H9 (cell line): ENCODE measurements around the gene ANKUB1. TPM values are rescaled to one million over a fixed set of nuclear protein-coding genes. Genes with fewer than 3 reads are reported as not detected.
"Not testable (repeated sequence)": the region's sequence is repeated elsewhere in the genome, so short reads cannot be mapped to it uniquely, and the experiment has no call there.

Experiments used
- DNase-seq: peaks from one replicate; pipeline ENCODE4 v3.0.0-alpha.2; 2017
- H2AFZ ChIP-seq: one replicate; pipeline ENCODE4 v1.6.1; 2013; ENCODE audit warnings: mild to moderate bottlenecking, low read length, control low read depth, moderate library complexity
- H2AK5ac ChIP-seq: 2 replicates; pipeline ENCODE4 v1.6.1; 2013; ENCODE audit warnings: low read length, control low read depth, mixed read lengths; ENCODE audit not compliant: insufficient read length
- H2BK120ac ChIP-seq: one replicate; pipeline ENCODE4 v1.6.1; 2013; ENCODE audit warnings: low read depth, mild to moderate bottlenecking, low read length, control low read depth, inconsistent platforms; ENCODE audit not compliant: poor library complexity, severe bottlenecking
- H2BK12ac ChIP-seq: 2 replicates; pipeline ENCODE4 v1.6.1; 2013; ENCODE audit warnings: low read length, control low read depth, mixed read lengths, low read depth; ENCODE audit not compliant: insufficient read length
- H2BK15ac ChIP-seq: 2 replicates; pipeline ENCODE4 v1.6.1; 2013; ENCODE audit warnings: low read depth, low read length, control low read depth
- H2BK20ac ChIP-seq: one replicate; pipeline ENCODE4 v1.6.1; 2013; ENCODE audit warnings: low read depth, mild to moderate bottlenecking, low read length, control low read depth, inconsistent platforms; ENCODE audit not compliant: poor library complexity, severe bottlenecking
- H2BK5ac ChIP-seq: 2 replicates; pipeline ENCODE4 v1.6.1; 2013; ENCODE audit warnings: low read length, control low read depth, mixed read lengths; ENCODE audit not compliant: insufficient read length
- H3K14ac ChIP-seq: 2 replicates; pipeline ENCODE4 v1.6.1; 2013; ENCODE audit warnings: low read length, control low read depth; ENCODE audit not compliant: insufficient read depth
- H3K18ac ChIP-seq: 2 replicates; pipeline ENCODE4 v1.6.1; 2013; ENCODE audit warnings: low read depth, mild to moderate bottlenecking, mixed read lengths, low read length, control low read depth; ENCODE audit not compliant: insufficient read length
- H3K23ac ChIP-seq: 2 replicates; pipeline ENCODE4 v1.6.1; 2013; ENCODE audit warnings: low read length, control low read depth, mixed read lengths, low read depth; ENCODE audit not compliant: insufficient read length
- H3K23me2 ChIP-seq: 2 replicates; pipeline ENCODE4 v1.6.1; 2013; ENCODE audit warnings: low read depth, mild to moderate bottlenecking, mixed read lengths, low read length, control low read depth; ENCODE audit not compliant: insufficient read length, poor library complexity, severe bottlenecking
- H3K27ac ChIP-seq: 2 replicates; pipeline ENCODE4 v1.5.1; 2013; ENCODE audit warnings: low read length, control low read depth, mixed read lengths, low read depth; ENCODE audit not compliant: insufficient read length
- H3K27me3 ChIP-seq: 2 replicates; pipeline ENCODE4 v1.6.1; 2013; ENCODE audit warnings: low read length, control low read depth, inconsistent platforms; ENCODE audit not compliant: insufficient read depth
- H3K4ac ChIP-seq: 2 replicates; pipeline ENCODE4 v1.6.1; 2013; ENCODE audit warnings: low read depth, mild to moderate bottlenecking, control low read depth, inconsistent platforms, low read length, moderate library complexity
- H3K4me1 ChIP-seq: 2 replicates; pipeline ENCODE4 v1.6.1; 2013; ENCODE audit warnings: low read length, control low read depth, inconsistent platforms; ENCODE audit not compliant: insufficient read depth
- H3K4me2 ChIP-seq: 2 replicates; pipeline ENCODE4 v1.6.1; 2013; ENCODE audit warnings: low read length, control low read depth, mixed read lengths; ENCODE audit not compliant: insufficient read length, insufficient read depth
- H3K56ac ChIP-seq: 2 replicates; pipeline ENCODE4 v1.6.1; 2013; ENCODE audit warnings: low read depth, mild to moderate bottlenecking, mixed read lengths, low read length, control low read depth; ENCODE audit not compliant: insufficient read length
- H3K79me1 ChIP-seq: 2 replicates; pipeline ENCODE4 v1.6.1; 2013; ENCODE audit warnings: low read depth, mild to moderate bottlenecking, moderate library complexity, low read length, control low read depth, inconsistent platforms; ENCODE audit not compliant: insufficient read depth, poor library complexity, severe bottlenecking
- H3K79me2 ChIP-seq: 2 replicates; pipeline ENCODE4 v1.6.1; 2013; ENCODE audit warnings: low read length, control low read depth, inconsistent platforms; ENCODE audit not compliant: insufficient read depth
- H3K9ac ChIP-seq: 2 replicates; pipeline ENCODE4 v1.6.1; 2013; ENCODE audit warnings: low read length, control low read depth, mixed read lengths; ENCODE audit not compliant: insufficient read length; ENCODE audit errors: extremely low read depth
- H3K9me3 ChIP-seq: one replicate; pipeline ENCODE4 v1.6.1; 2013; ENCODE audit warnings: low read depth, low read length, inconsistent platforms; ENCODE audit not compliant: control insufficient read depth
- H3T11ph ChIP-seq: one replicate; pipeline ENCODE4 v1.6.1; 2013; ENCODE audit warnings: mild to moderate bottlenecking, low read length, control low read depth, inconsistent platforms
- H4K20me1 ChIP-seq: one replicate; pipeline ENCODE4 v1.6.1; 2013; ENCODE audit not compliant: control insufficient read depth, insufficient read length, insufficient read depth
- H4K5ac ChIP-seq: 2 replicates; pipeline ENCODE4 v1.6.1; 2013; ENCODE audit warnings: low read depth, mild to moderate bottlenecking, mixed read lengths, low read length, control low read depth; ENCODE audit not compliant: insufficient read length
- H4K8ac ChIP-seq: replicated peaks from 2 replicates; pipeline ENCODE4 v1.6.1; 2013; ENCODE audit warnings: low read length, control low read depth, mixed read lengths, low read depth; ENCODE audit not compliant: insufficient read length
- H4K91ac ChIP-seq: 2 replicates; pipeline ENCODE4 v1.6.1; 2013; ENCODE audit warnings: low read depth, mild to moderate bottlenecking, moderate library complexity, mixed read lengths, low read length, control low read depth; ENCODE audit not compliant: insufficient read length
- H3K27ac Mint-ChIP-seq, 3 experiments: 2 replicates in 2 of 3; 3 replicates in 1 of 3; pipeline ENCODE4 v1.8.0; 2020 to 2021; ENCODE audit warnings: mixed read lengths in 3 of 3, mild to moderate bottlenecking in 1 of 3, moderate library complexity in 1 of 3
- H3K27me3 Mint-ChIP-seq: 2 replicates; pipeline ENCODE4 v1.8.0; 2021; ENCODE audit warnings: low read depth, mild to moderate bottlenecking, moderate library complexity, mixed read lengths
- H3K36me3 Mint-ChIP-seq, 3 experiments: 2 replicates in 2 of 3; 3 replicates in 1 of 3; pipeline ENCODE4 v1.8.0; 2020 to 2021; ENCODE audit warnings: low read depth in 3 of 3, mixed read lengths in 3 of 3; ENCODE audit not compliant: insufficient read depth in 1 of 3
- H3K4me1 Mint-ChIP-seq, 2 experiments: 2 replicates each; pipeline ENCODE4 v1.8.0; 2020; ENCODE audit warnings: mixed read lengths in 2 of 2
- H3K4me3 Mint-ChIP-seq, 2 experiments: 2 replicates in 1 of 2; 3 replicates in 1 of 2; pipeline ENCODE4 v1.8.0; 2020 to 2021; ENCODE audit warnings: mild to moderate bottlenecking in 2 of 2, mixed read lengths in 2 of 2, moderate library complexity in 1 of 2
- H3K9me3 Mint-ChIP-seq, 2 experiments: 2 replicates in 1 of 2; 3 replicates in 1 of 2; pipeline ENCODE4 v1.8.0; 2020; ENCODE audit warnings: mild to moderate bottlenecking in 2 of 2, mixed read lengths in 2 of 2, moderate library complexity in 1 of 2
- WGBS: extraction: QIAGEN DNeasy Blood & Tissue Kit; methylation state at CpG from one replicate; pipeline ENCODE4 v1.1.7; 2013; ENCODE audit warnings: missing lambda C conversion rate, low lambda C conversion rate, mixed read lengths; ENCODE audit not compliant: insufficient read length; ENCODE audit errors: extremely low coverage; 5-methylcytosine and 5-hydroxymethylcytosine counted together
- total RNA-seq: library from RNA; stranded (reverse); gene quantifications from 2 replicates; pipeline ENCODE4 v1.2.1, GENCODE V29; 2021

ANKUB1 gene
- total RNA-seq, 1 experiment from 2014 or later: not detected

GRCh38 chr3:149838491-149838890, 46.1 kb upstream of the ANKUB1 start:
- H3K14ac ChIP-seq, H3K4me1 ChIP-seq, H3K79me2 ChIP-seq, H3K4me3 Mint-ChIP-seq, H3K9me3 ChIP-seq, H4K5ac ChIP-seq, H3K56ac ChIP-seq, H3K27me3 Mint-ChIP-seq, H3K27me3 ChIP-seq, H4K8ac ChIP-seq, H3K4me2 ChIP-seq, H3K79me1 ChIP-seq, H3K23ac ChIP-seq, H3K4me1 Mint-ChIP-seq, H2AFZ ChIP-seq, H3K18ac ChIP-seq, H2BK12ac ChIP-seq, H3K23me2 ChIP-seq, H3T11ph ChIP-seq, H3K27ac Mint-ChIP-seq, H3K4ac ChIP-seq, H4K20me1 ChIP-seq, H2AK5ac ChIP-seq, H2BK15ac ChIP-seq, H2BK5ac ChIP-seq, H3K27ac ChIP-seq, H4K91ac ChIP-seq, H3K9ac ChIP-seq, H2BK20ac ChIP-seq, H2BK120ac ChIP-seq, DNase-seq: not testable (repeated sequence)
- no CpG with 5 or more reads among the region's 3 CpGs for WGBS
- H3K9me3 Mint-ChIP-seq: peaks cover 49% of the 10 kb centered on the region in 2 experiments
- peaks cover 43 to 51% (median 44%) of the 10 kb centered on the region in 3 experiments for H3K36me3 Mint-ChIP-seq
